ENCODE measurements around the gene KIRREL1.

Gene KIRREL1

GRCh38 chr1:158025576-158026230 lies 32.3 kb downstream of the KIRREL1 start:
- no peak for TF ChIP-seq MAX (IDR thresholded peaks at IDR 0.05)
- no peak for TF ChIP-seq YY1 (IDR thresholded peaks at IDR 0.05; ENCODE audit: low read depth)
- TF ChIP-seq TEAD4 (IDR thresholded peaks at IDR 0.05), result 0 out of 2 replicates have a peak, but pooled peaks have one; percentile 34
- TF ChIP-seq, protein P1, sequence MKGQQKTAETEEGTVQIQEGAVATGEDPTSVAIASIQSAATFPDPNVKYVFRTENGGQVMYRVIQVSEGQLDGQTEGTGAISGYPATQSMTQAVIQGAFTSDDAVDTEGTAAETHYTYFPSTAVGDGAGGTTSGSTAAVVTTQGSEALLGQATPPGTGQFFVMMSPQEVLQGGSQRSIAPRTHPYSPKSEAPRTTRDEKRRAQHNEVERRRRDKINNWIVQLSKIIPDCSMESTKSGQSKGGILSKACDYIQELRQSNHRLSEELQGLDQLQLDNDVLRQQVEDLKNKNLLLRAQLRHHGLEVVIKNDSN (IDR thresholded peaks at IDR 0.05), result no peak
- peak; percentile 64 for TF ChIP-seq EP300 (IDR thresholded peaks at IDR 0.05; ENCODE audit: borderline replicate concordance)
- peak; percentile 52; the same call in 1 of the 2 replicates for TF ChIP-seq TCF12 (IDR thresholded peaks at IDR 0.05; ENCODE audit: low read depth)

GRCh38 chr1:158026651-158027050 lies 33.2 kb downstream of the KIRREL1 start:
- TF ChIP-seq ZBTB7A (IDR thresholded peaks at IDR 0.05; ENCODE audit: low read depth), result no peak
- TF ChIP-seq TEAD4 (IDR thresholded peaks at IDR 0.05), result no peak
- no peak for TF ChIP-seq NFIC (IDR thresholded peaks at IDR 0.05)
- no peak for TF ChIP-seq EP300 (IDR thresholded peaks at IDR 0.05; ENCODE audit: borderline replicate concordance)
- no peak for TF ChIP-seq CREB1 (IDR thresholded peaks at IDR 0.05; ENCODE audit: low read depth)
- TF ChIP-seq EGR1 (IDR thresholded peaks at IDR 0.05), result no peak
- TF ChIP-seq MAX (IDR thresholded peaks at IDR 0.05), result no peak
- TF ChIP-seq CEBPB (IDR thresholded peaks at IDR 0.05), result no peak
- no peak for TF ChIP-seq TCF12 (IDR thresholded peaks at IDR 0.05; ENCODE audit: low read depth)
- TF ChIP-seq, protein P2, sequence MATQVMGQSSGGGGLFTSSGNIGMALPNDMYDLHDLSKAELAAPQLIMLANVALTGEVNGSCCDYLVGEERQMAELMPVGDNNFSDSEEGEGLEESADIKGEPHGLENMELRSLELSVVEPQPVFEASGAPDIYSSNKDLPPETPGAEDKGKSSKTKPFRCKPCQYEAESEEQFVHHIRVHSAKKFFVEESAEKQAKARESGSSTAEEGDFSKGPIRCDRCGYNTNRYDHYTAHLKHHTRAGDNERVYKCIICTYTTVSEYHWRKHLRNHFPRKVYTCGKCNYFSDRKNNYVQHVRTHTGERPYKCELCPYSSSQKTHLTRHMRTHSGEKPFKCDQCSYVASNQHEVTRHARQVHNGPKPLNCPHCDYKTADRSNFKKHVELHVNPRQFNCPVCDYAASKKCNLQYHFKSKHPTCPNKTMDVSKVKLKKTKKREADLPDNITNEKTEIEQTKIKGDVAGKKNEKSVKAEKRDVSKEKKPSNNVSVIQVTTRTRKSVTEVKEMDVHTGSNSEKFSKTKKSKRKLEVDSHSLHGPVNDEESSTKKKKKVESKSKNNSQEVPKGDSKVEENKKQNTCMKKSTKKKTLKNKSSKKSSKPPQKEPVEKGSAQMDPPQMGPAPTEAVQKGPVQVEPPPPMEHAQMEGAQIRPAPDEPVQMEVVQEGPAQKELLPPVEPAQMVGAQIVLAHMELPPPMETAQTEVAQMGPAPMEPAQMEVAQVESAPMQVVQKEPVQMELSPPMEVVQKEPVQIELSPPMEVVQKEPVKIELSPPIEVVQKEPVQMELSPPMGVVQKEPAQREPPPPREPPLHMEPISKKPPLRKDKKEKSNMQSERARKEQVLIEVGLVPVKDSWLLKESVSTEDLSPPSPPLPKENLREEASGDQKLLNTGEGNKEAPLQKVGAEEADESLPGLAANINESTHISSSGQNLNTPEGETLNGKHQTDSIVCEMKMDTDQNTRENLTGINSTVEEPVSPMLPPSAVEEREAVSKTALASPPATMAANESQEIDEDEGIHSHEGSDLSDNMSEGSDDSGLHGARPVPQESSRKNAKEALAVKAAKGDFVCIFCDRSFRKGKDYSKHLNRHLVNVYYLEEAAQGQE (IDR thresholded peaks at IDR 0.05; ENCODE audit: low read depth), result no peak
- TF ChIP-seq, protein P1 (IDR thresholded peaks at IDR 0.05), result no peak
- no peak for TF ChIP-seq TAF1 (IDR thresholded peaks at IDR 0.05; ENCODE audit: low read depth)
- TF ChIP-seq YY1 (IDR thresholded peaks at IDR 0.05; ENCODE audit: low read depth), result no peak
- TF ChIP-seq FOXM1 (IDR thresholded peaks at IDR 0.05; ENCODE audit: borderline replicate concordance, low read depth), result no peak
- no peak for TF ChIP-seq RAD21 (IDR thresholded peaks at IDR 0.05; ENCODE audit: low read depth)

DNA sequence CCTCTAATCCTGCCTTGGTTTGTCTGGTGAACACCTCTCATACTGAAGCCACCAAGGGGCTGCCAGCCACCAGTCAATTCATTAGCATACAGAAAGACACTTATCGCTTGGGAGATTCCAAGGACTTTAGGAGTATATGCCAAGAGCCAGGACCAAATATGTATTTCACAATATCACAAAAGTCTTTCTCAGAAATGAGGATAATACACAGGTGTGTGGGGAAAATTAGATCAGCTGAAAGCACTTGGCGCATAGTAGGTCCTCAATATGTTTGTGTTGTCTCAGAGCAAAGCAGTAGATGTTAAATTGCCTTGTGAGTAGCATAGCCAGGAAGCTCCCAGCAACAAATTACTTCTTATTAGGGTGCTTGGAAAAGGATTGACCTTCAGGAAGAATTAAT lies 34.1 kb downstream of the KIRREL1 start:
- TF ChIP-seq TAF1 (IDR thresholded peaks at IDR 0.05; ENCODE audit: low read depth), result no peak
- no peak for TF ChIP-seq NFIC (IDR thresholded peaks at IDR 0.05)

- TF ChIP-seq EP300 (IDR thresholded peaks at IDR 0.05; ENCODE audit: borderline replicate concordance) (0 out of 2 replicates have a peak, but pooled peaks have one; percentile 36), YY1 (IDR thresholded peaks at IDR 0.05; ENCODE audit: low read depth) (no peak), CEBPB (IDR thresholded peaks at IDR 0.05) (no peak), TEAD4 (IDR thresholded peaks at IDR 0.05) (peak; percentile 43)
These were observed 35.5 kb downstream of the KIRREL1 start for GRCh38 chr1:158028969-158029368.

DNA sequence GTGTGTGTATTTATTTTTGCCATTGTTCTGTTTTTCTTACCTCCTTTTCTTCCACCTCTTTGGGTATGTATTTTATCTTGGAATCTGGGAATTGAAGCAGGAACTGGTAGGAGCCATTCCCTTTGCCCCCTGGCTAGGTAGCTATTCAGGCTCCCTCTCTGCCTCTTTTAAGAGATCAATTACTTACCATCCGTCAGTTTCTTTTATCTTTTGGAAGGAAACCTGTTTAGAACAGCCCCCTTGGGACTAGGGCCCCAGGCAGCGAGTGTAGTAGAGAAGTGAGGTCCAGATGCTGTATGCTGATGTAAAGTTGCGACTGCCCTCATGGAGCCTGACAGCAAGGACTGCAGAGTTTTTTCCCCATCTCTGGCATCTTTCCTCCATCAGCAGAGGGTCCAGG lies 41.6 kb downstream of the KIRREL1 start:
- no peak for TF ChIP-seq TCF12 (IDR thresholded peaks at IDR 0.05; ENCODE audit: low read depth)
- TF ChIP-seq EP300 (IDR thresholded peaks at IDR 0.05; ENCODE audit: borderline replicate concordance), result no peak
- TF ChIP-seq NFIC (IDR thresholded peaks at IDR 0.05), result no peak
- no peak for TF ChIP-seq TAF1 (IDR thresholded peaks at IDR 0.05; ENCODE audit: low read depth)
- no peak for TF ChIP-seq ZBTB7A (IDR thresholded peaks at IDR 0.05; ENCODE audit: low read depth)

GRCh38 chr1:158035976-158036583 lies 42.6 kb downstream of the KIRREL1 start:
- TF ChIP-seq TAF1 (IDR thresholded peaks at IDR 0.05; ENCODE audit: low read depth) (no peak), RAD21 (IDR thresholded peaks at IDR 0.05; ENCODE audit: low read depth) (peak; percentile 77)

- TF ChIP-seq RAD21 (IDR thresholded peaks at IDR 0.05; ENCODE audit: low read depth) (no peak), NFIC (IDR thresholded peaks at IDR 0.05) (no peak), TEAD4 (IDR thresholded peaks at IDR 0.05) (no peak), YY1 (IDR thresholded peaks at IDR 0.05; ENCODE audit: low read depth) (no peak), CEBPB (IDR thresholded peaks at IDR 0.05) (no peak), MAX (IDR thresholded peaks at IDR 0.05) (no peak), FOXM1 (IDR thresholded peaks at IDR 0.05; ENCODE audit: borderline replicate concordance, low read depth) (no peak), TCF12 (IDR thresholded peaks at IDR 0.05; ENCODE audit: low read depth) (no peak), EGR1 (IDR thresholded peaks at IDR 0.05) (no peak), CREB1 (IDR thresholded peaks at IDR 0.05; ENCODE audit: low read depth) (no peak), ZBTB7A (IDR thresholded peaks at IDR 0.05; ENCODE audit: low read depth) (no peak), EP300 (IDR thresholded peaks at IDR 0.05; ENCODE audit: borderline replicate concordance) (no peak), TAF1 (IDR thresholded peaks at IDR 0.05; ENCODE audit: low read depth) (no peak)
- TF ChIP-seq, protein P1 (IDR thresholded peaks at IDR 0.05), result no peak
- TF ChIP-seq, protein P2 (IDR thresholded peaks at IDR 0.05; ENCODE audit: low read depth), result no peak
These were observed 43.8 kb downstream of the KIRREL1 start for GRCh38 chr1:158037008-158037865.
